K562 (cell line): ENCODE data around the gene NUDT22. TPM values are rescaled to one million over a fixed set of nuclear protein-coding genes. Genes with fewer than 3 reads are reported as not detected.

ENCODE experiments used
- ATF3 ChIP-seq, 2 experiments: fragments of 450-650 bp in 1 of 2; sonication (generic) in 1 of 2; formaldehyde crosslinking in 1 of 2; IDR thresholded peaks in 1 of 2; conservative IDR thresholded peaks in 1 of 2; 2 replicates each; pipeline versions ENCODE4 v1.6.1 to v1.8.1; 2016 to 2023; ENCODE audit warnings: mild to moderate bottlenecking in 2 of 2, moderate library complexity in 2 of 2, inconsistent platforms in 1 of 2, missing genetic modification reagents in 1 of 2
- CEBPZ ChIP-seq: fragments of 150-350 bp; IDR thresholded peaks from 2 replicates; pipeline ENCODE4 v1.6.1; 2014; ENCODE audit warnings: low read depth, mild to moderate bottlenecking, low read length, borderline replicate concordance
- CHD2 ChIP-seq: IDR thresholded peaks from 2 replicates; pipeline ENCODE4 v1.6.1; 2011; ENCODE audit warnings: low read depth, low read length
- CHD4 ChIP-seq: fragments of 200-600 bp; sonication (generic); IDR thresholded peaks from 3 replicates; pipeline ENCODE4 v1.6.1; 2012; ENCODE audit warnings: low read depth, mild to moderate bottlenecking, mixed read lengths, low read length, inconsistent platforms; ENCODE audit not compliant: insufficient read depth, insufficient replicate concordance, poor library complexity, severe bottlenecking
- CTCFL ChIP-seq: IDR thresholded peaks from 2 replicates; pipeline ENCODE4 v1.6.1; 2011; ENCODE audit warnings: borderline replicate concordance, low read depth, mild to moderate bottlenecking, moderate library complexity, low read length; ENCODE audit not compliant: insufficient read depth, poor library complexity, severe bottlenecking
- E2F8 ChIP-seq: fragments of 450-650 bp; IDR thresholded peaks from 2 replicates; pipeline ENCODE4 v1.7.1; 2018; ENCODE audit warnings: mild to moderate bottlenecking, low read depth; ENCODE audit not compliant: partially characterized antibody
- FOXP1 ChIP-seq: sonication (generic); formaldehyde crosslinking; IDR thresholded peaks from 2 replicates; pipeline ENCODE4 v1.8.0; 2022; ENCODE audit warnings: mild to moderate bottlenecking, missing genetic modification reagents
- GABPA ChIP-seq: fragments of 200-800 bp; sonication (Bioruptor generic); conservative IDR thresholded peaks from 2 replicates; pipeline ENCODE4 v1.6.1; 2016; ENCODE audit warnings: low read depth, missing genetic modification characterization, missing compliant biosample characterization
- MCM2 ChIP-seq: fragments of 450-650 bp; IDR thresholded peaks from 2 replicates; pipeline ENCODE4 v1.6.1; 2017; ENCODE audit warnings: low read depth, mild to moderate bottlenecking
- NR4A1 ChIP-seq, 2 experiments: fragments of 250-450 bp in 1 of 2; fragments of 450-650 bp in 1 of 2; sonication (Bioruptor Pico) in 1 of 2; IDR thresholded peaks; 2 replicates each; pipeline versions ENCODE4 v1.4.0 to v1.6.1; 2016 to 2020; ENCODE audit warnings: mild to moderate bottlenecking in 2 of 2, missing compliant biosample characterization in 1 of 2, missing genetic modification characterization in 1 of 2, moderate library complexity in 1 of 2
- RB1 ChIP-seq: fragments of 450-650 bp; IDR thresholded peaks from 2 replicates; pipeline ENCODE4 v1.6.1; 2017; ENCODE audit warnings: low read depth, mild to moderate bottlenecking
- USF1 ChIP-seq: sonication (generic); formaldehyde crosslinking; IDR thresholded peaks from 2 replicates; pipeline ENCODE4 v1.9.0; 2022; ENCODE audit warnings: mild to moderate bottlenecking, missing genetic modification reagents
- ZNF384 ChIP-seq: IDR thresholded peaks from 2 replicates; pipeline ENCODE4 v1.6.1; 2012; ENCODE audit warnings: low read depth, low read length, improper control_type of control experiment
- ZNF764 ChIP-seq: fragments of 250-450 bp; sonication (Bioruptor Pico); IDR thresholded peaks from 2 replicates; pipeline ENCODE4 v1.4.0; 2020; ENCODE audit warnings: low read depth, mild to moderate bottlenecking, moderate library complexity
- polyA plus RNA-seq, 8 experiments: library from polyadenylated mRNA; depleted of rRNA in 4 of 8; stranded (reverse) in 5 of 8; unstranded in 3 of 8; fragments of >200 nt; fragmentation: Nextera tagmentation in 2 of 8; fragmentation: Illumina TruSeq in 1 of 8; extraction: Ambion mirVana in 2 of 8; extraction: Trizol in 1 of 8; gene quantifications; 2 replicates each; pipeline versions ENCODE4 v1.2.1 to v1.2.3, GENCODE V29; 2011 to 2014; ENCODE audit warnings: inconsistent platforms in 1 of 8, missing spikeins in 1 of 8
- total RNA-seq, 7 experiments: library from RNA; depleted of rRNA in 6 of 7; stranded (reverse); fragments of >200 nt in 6 of 7; fragmentation: Illumina TruSeq in 2 of 7; extraction: Trizol in 2 of 7; gene quantifications; 2 replicates each; pipeline versions ENCODE4 v1.2.1 to v1.2.3, GENCODE V29; 2011 to 2021; ENCODE audit warnings: low replicate concordance in 1 of 7

The NUDT22 gene
- total and polyA plus RNA-seq, 9 of the 15 experiments (the other 6 are each of a cell fraction or from before 2014, with no cell fraction given), result 6.3 to 92.6 (median 37.4) TPM

GRCh38 chr11:64230985-64231365 is 4.9 kb downstream of the NUDT22 start (continued):
- TF ChIP-seq CTCFL (no peak), MCM2 (no peak), ZNF384 (no peak), NR4A1 (CRISPR knock-in tag; IDR thresholded peaks at IDR 0.05) (no peak), NR4A1 (tag; IDR thresholded peaks at IDR 0.05) (0 out of 2 replicates have a peak, but pooled peaks have one; percentile 7), ATF3 (IDR thresholded peaks at IDR 0.05) (no peak), ATF3 (CRISPR knock-in tag; conservative IDR thresholded peaks at IDR 0.05) (no peak), CHD4 (peak; percentile 36), CEBPZ (no peak), RB1 (0 out of 2 replicates have a peak, but pooled peaks have one; percentile 2), GABPA (tag) (no peak), FOXP1 (peak; percentile 34; the same call in 1 of the 2 replicates), ZNF764 (CRISPR knock-in tag) (no peak), E2F8 (no peak), USF1 (no peak), CHD2 (no peak)
